IPS-20b (cell line): Measurements from ENCODE around the gene KRTAP5-3.
"Not testable (repeated sequence)": the region's sequence is repeated elsewhere in the genome, so short reads cannot be mapped to it uniquely, and the experiment has no call there.

Source experiments
- H3K27ac ChIP-seq: one replicate; pipeline ENCODE4 v1.5.1; 2013; ENCODE audit warnings: low read length
- H3K27me3 ChIP-seq: 2 replicates; pipeline ENCODE4 v1.6.1; 2013; ENCODE audit warnings: mild to moderate bottlenecking, low read length, inconsistent platforms; ENCODE audit not compliant: insufficient read depth
- H3K36me3 ChIP-seq: 2 replicates; pipeline ENCODE4 v1.6.1; 2013; ENCODE audit warnings: low read depth, mild to moderate bottlenecking, inconsistent platforms, low read length, moderate library complexity; ENCODE audit not compliant: insufficient read depth
- H3K4me1 ChIP-seq: 2 replicates; pipeline ENCODE4 v1.6.1; 2013; ENCODE audit warnings: mild to moderate bottlenecking, control low read depth, inconsistent platforms, low read length, moderate library complexity; ENCODE audit not compliant: insufficient read depth
- H3K4me3 ChIP-seq: 2 replicates; pipeline ENCODE4 v1.5.1; 2013; ENCODE audit warnings: mild to moderate bottlenecking, low read length, inconsistent platforms
- H3K9ac ChIP-seq: 2 replicates; pipeline ENCODE4 v1.6.1; 2013; ENCODE audit warnings: low read depth, mild to moderate bottlenecking, inconsistent platforms, low read length, moderate library complexity
- H3K9me3 ChIP-seq: 2 replicates; pipeline ENCODE4 v1.6.1; 2013; ENCODE audit warnings: mild to moderate bottlenecking, low read depth, low read length, inconsistent platforms; ENCODE audit not compliant: insufficient read depth

KRTAP5-3 gene

DNA sequence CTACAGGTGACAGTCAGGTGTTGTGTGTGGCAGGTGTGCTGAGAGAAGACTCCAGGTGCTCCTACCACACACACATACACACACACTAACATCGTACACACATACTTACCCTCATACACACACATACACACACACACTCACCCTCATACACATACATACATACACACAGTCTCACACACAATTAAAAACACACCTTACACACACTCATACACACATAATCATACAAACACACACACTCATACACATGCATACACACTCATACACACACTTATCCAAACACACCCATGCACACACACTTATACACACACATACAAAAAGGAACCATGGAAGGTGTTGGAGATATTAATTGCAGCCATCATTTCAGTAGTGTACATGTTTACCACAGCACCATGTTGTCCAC is 4.6 kb downstream of the KRTAP5-3 start:
- Histone ChIP-seq H3K27ac (no peak overlapping the region), H3K9ac (no peak overlapping the region), H3K4me1 (no peaks in the 10 kb centered on the region; the same call in 1 of the 2 replicates), H3K9me3 (no peaks in the 10 kb centered on the region), H3K4me3 (no peak overlapping the region), H3K36me3 (no peaks in the 10 kb centered on the region), H3K27me3 (peaks cover 19% of the 10 kb centered on the region)

DNA sequence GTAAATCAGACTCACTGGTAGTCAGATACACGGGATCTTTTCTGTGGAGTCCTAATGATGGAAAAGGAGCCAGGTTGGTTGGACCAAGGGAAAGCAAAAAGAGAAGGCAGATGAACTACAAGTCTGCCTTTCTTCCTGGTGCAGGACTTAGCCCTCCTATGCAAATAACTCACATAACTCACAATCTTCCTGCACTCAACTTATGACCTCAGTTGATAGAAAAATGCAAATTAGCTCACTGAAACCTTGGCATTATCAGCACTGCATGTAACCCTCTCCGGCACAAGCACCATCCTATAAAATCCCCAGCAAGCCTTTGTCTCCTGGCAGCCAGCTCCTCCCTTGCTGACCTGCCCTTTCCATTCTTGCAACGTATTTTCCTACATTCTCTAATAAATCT is 6.6 kb downstream of the KRTAP5-3 start:
- H3K9me3 ChIP-seq, H3K27ac ChIP-seq, H3K4me1 ChIP-seq, H3K9ac ChIP-seq, H3K4me3 ChIP-seq, H3K36me3 ChIP-seq: not testable (repeated sequence)
- peaks cover 18% of the 10 kb centered on the region for H3K27me3 ChIP-seq

DNA sequence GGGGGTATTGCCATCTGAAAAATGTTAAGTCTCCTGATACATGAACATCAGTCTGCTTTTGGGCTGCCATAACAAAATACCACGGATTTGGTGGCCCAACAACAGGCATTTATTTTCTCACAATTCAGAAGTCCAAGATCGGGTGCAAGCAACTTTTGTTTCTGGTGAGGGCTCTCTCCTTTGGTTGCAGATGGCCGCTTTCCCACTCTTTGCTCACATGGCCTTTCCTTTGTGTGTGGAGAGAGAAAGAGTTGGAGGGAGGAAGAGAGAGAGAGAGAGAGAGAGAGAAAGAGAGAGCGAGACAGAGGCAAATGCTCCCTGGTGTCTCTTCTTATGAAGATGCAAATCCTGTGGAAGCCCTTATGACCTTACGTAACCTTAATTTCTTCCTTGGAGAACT is 7.6 kb downstream of the KRTAP5-3 start:
- no peaks in the 10 kb centered on the region for H3K9me3 ChIP-seq
- H3K4me3 ChIP-seq: no peak overlapping the region
- peaks cover 14% of the 10 kb centered on the region for H3K27me3 ChIP-seq
- H3K9ac ChIP-seq: no peak overlapping the region
- peaks cover 10% of the 10 kb centered on the region; the same call in 1 of the 2 replicates for H3K4me1 ChIP-seq
- no peaks in the 10 kb centered on the region for H3K36me3 ChIP-seq
- H3K27ac ChIP-seq: no peak overlapping the region

DNA sequence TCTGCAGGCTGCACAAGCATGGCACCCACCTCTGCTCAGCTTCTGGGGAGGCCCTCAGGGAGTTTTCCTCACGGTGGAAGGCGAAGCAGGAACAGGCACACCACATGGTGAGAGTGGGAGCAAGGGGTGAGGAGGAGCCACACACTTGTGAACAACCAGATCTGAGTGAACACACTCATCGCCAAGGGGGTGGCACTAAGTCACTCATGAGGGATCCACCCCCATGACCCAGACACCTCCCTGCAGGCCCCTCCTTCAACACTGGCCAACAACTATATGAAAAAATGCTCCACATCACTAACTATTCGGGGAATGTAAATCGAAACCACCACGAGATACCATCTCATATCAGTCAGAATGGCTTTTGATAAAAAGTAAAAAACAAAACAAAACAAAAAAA is 9.4 kb downstream of the KRTAP5-3 start:
- Histone ChIP-seq H3K9me3 (no peaks in the 10 kb centered on the region), H3K4me3 (no peak overlapping the region), H3K9ac (no peak overlapping the region), H3K4me1 (peaks cover 10% of the 10 kb centered on the region; the same call in 1 of the 2 replicates), H3K36me3 (no peaks in the 10 kb centered on the region), H3K27me3 (peaks cover 14% of the 10 kb centered on the region), H3K27ac (no peak overlapping the region)

DNA sequence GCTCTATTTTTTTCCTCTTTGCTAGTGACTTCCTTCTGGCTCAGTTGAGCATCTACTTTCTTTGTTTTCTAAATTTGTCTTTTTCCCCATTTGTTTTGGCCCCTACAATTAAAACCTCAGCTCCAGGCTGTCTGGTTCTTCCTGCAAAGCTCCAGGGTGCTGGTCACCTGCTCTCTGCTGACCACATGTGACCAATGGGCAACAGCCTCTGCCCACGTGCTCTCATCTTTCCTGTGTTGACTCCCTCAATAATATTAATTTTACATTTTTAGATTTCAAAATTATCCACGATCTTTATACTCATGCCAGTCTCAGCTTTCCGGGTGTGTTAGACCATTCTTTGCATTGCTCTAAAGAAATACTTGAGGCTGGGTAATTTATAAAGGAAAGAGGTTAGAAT is 9.9 kb downstream of the KRTAP5-3 start:
- H3K4me1 ChIP-seq, H3K4me3 ChIP-seq, H3K27ac ChIP-seq, H3K9me3 ChIP-seq, H3K36me3 ChIP-seq, H3K9ac ChIP-seq: not testable (repeated sequence)
- peaks cover 14% of the 10 kb centered on the region for H3K27me3 ChIP-seq

DNA sequence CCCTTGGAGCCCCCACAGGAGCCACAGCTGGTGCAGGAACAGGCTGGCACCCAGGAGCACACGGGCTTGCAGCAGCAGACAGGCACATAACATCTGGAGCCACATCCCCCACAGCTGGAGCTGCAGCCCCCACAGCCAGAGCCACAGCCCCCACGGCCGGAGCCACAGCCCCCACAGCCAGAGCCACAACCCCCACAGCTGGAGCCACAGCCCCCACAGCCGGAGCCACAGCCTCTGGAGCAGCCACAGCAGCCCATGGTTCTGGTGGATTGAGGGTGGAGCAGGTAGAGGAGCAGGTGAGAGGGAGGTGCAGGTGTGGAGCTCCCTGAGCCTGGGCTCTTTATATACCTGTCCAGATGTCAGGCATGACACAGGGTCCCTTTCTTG is 10.3 kb downstream of the KRTAP5-3 start, which contains the start of gene KRTAP5-2:
Gene KRTAP5-2 (minus strand): TSS at position 301 of the 387 bp plus-strand sequence. CDS start 44 bp downstream, at position 257.
- Histone ChIP-seq H3K4me3 (no peak within 1 kb of the TSS), H3K4me1 (peaks cover 10% of the 10 kb centered on the region; the same call in 1 of the 2 replicates)

DNA sequence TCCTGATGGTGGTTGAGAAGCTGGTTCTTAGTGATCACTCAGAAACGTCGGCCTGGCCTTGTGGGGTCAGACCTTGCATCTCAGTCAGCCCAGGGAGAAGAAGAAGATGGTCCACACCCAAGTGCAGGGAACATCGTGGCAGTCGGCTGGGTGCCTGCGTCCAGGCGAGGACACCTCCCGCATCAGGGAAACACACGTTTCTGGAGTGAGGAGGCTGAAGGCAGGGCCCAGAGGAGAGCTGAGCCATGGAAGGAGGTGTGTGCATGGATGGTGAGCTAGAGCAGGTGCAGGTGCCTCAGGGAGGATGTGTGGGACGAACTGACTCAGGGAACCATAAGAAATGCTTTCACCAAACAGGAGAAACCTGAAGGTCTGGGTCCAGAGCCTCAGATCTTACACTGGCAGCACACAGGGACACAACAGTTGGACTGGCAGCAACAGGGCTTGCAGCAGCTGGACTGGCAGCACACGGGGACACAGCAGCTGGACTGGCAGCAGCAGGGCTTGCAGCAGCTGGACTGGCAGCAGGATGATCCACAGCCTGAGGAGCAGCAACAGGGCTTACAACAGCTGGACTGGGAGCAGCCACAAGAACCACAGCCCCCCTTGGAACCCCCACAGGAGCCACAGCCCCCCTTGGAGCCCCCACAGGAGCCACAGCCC is 10.8 kb downstream of the KRTAP5-3 start:
- Histone ChIP-seq H3K4me3 (no peak overlapping the region), H3K4me1 (peaks cover 10% of the 10 kb centered on the region; the same call in 1 of the 2 replicates), H3K9me3 (no peaks in the 10 kb centered on the region), H3K9ac (peak overlapping the region; percentile 15; the same call in 1 of the 2 replicates), H3K36me3 (no peaks in the 10 kb centered on the region), H3K27me3 (peaks cover 17% of the 10 kb centered on the region), H3K27ac (no peak overlapping the region)

More for the DNA sequence above, 10.3 kb downstream of the KRTAP5-3 start, which contains the start of gene KRTAP5-2:
- H3K27me3 ChIP-seq: peaks cover 14% of the 10 kb centered on the region
- no peaks in the 10 kb centered on the region for H3K9me3 ChIP-seq
- H3K27ac ChIP-seq: no peak within 1 kb of the TSS
- peak within 1 kb of the TSS; percentile 15; the same call in 1 of the 2 replicates for H3K9ac ChIP-seq
- no peaks in the 10 kb centered on the region for H3K36me3 ChIP-seq

DNA sequence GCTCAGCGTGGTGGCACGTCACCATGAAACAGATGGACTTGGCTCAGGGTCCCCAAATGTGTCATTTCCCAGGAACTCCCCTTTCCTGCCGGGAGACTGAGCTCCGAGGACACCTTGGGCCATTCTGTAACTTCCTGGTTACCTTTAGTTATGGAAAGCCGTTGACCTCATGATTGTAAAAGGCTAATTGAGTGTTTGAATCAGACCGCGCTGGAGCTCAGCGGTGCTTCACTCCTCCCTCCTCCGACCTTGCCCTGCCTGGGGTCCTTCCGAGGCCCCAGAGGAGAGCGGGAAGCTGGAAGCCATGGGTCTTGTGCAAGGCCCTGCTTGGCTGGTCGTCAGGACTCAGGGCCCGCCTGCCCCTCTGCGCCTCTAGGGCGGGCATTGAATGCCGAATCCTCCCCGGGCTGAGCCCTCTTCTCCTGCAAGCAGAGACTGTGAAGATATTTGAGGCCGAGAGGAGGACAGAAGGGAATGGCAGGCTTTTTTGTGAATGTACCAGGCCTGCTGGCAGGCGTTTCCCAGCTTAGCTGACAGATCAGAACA is 11.6 kb downstream of the KRTAP5-3 start:
- Histone ChIP-seq H3K27me3 (peaks cover 20% of the 10 kb centered on the region), H3K9ac (peak overlapping the region; percentile 15; the same call in 1 of the 2 replicates)

DNA sequence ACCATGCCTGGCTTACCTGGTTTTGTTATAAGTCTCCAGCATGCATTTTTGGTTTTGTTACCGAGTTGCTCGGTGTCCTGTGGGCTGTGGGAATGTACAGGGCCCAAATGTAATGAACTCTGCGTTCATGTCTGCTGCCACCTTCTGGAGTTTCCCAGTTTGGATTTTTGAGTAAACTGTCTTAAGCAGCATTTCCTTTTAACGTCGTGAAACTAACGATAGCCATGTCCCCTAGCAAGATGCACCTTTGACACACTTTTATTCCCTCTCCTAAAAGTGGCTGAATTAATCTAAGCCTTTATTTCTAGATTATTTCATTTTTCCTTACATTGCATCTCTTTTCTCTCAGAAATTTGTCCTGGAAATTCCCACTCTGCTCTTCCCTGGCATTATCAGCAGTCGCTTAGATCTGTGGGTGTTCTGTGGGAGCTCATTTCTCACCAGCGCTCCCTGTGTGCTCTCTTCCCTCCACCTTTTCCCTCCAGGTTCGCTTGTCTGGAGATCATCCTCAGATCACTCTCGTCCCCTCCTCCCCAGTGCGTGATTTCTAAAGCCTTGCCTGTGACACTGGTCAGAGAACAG is 12.2 kb downstream of the KRTAP5-3 start:
- not testable (repeated sequence) for H3K4me1 ChIP-seq, H3K9me3 ChIP-seq, H3K27ac ChIP-seq, H3K9ac ChIP-seq, H3K36me3 ChIP-seq, H3K4me3 ChIP-seq
- H3K27me3 ChIP-seq: peaks cover 20% of the 10 kb centered on the region

More for the DNA sequence above, 11.6 kb downstream of the KRTAP5-3 start:
- not testable (repeated sequence) for H3K4me3 ChIP-seq, H3K27ac ChIP-seq, H3K36me3 ChIP-seq, H3K9me3 ChIP-seq, H3K4me1 ChIP-seq

DNA sequence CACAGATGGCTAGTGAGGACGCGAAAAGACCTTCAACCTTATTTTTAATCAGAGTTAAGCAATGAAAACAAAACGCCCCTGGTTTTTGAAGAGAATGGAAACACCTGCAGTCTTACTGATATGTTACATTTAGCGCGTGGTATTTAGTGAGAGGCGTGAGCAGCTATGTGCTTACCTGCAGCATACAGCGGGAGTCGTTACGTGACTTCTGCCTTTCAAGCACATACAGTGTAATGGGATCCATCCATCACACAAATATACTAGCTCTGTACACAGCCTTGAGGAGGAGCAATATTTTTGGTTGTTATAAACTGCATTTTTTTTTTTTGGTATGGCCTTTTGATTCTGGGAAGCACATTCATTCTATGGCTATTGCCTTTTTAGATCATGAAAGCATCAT is 15.6 kb downstream of the KRTAP5-3 start:
- H3K9me3 ChIP-seq: no peaks in the 10 kb centered on the region
- no peaks in the 10 kb centered on the region for H3K36me3 ChIP-seq
- H3K9ac ChIP-seq: no peak overlapping the region
- peaks cover 10% of the 10 kb centered on the region; the same call in 1 of the 2 replicates for H3K4me1 ChIP-seq
- H3K4me3 ChIP-seq: no peak overlapping the region
- no peak overlapping the region for H3K27ac ChIP-seq
- peaks cover 20% of the 10 kb centered on the region for H3K27me3 ChIP-seq

DNA sequence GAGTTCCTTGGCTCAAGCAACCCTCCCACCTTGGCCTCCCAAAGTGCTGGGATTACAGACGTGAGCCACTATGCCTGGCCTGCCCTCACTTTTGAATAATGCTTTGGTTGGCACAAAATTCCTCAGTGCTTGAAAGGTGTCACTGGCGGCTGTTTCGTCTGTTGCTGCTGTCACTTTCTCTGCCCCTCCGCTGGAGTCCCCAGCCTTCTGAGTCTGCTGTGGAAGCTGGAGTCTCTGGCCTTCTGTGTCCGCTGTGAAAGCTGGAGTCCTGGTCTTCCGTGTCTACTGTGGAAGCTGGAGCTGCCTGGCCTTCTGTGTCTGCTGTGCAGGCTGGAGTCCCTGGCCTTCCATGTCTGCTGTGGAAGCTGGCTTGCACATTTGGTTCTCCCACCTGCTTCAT is 18.3 kb downstream of the KRTAP5-3 start:
- no peaks in the 10 kb centered on the region for H3K9me3 ChIP-seq
- no peaks in the 10 kb centered on the region for H3K36me3 ChIP-seq
- peaks cover 8% of the 10 kb centered on the region for H3K27me3 ChIP-seq
- H3K9ac ChIP-seq: no peak overlapping the region
- H3K4me1 ChIP-seq: no peaks in the 10 kb centered on the region
- H3K4me3 ChIP-seq: no peak overlapping the region
- no peak overlapping the region for H3K27ac ChIP-seq
